ENCODE results near the gene GOLGA6D.
"Not testable (repeated sequence)": the region's sequence is repeated elsewhere in the genome, so short reads cannot be mapped to it uniquely, and the experiment has no call there.

The GOLGA6D gene

GRCh38 chr15:75335313-75335704, 52.7 kb downstream of the GOLGA6D start:
- TF ChIP-seq CTCF (IDR thresholded peaks at IDR 0.05; ENCODE audit: low read depth, low read length, missing control alignments) = no peak
- in situ Hi-C loops (cut with HindIII; ENCODE audit: low sequenced_read_pairs) = no loop called here
- peak overlapping the region; percentile 76 for H3K4me3 ChIP-seq (ENCODE audit: low read depth, low read length)
- DNase-seq (ENCODE audit: low read depth) = no peak

GRCh38 chr15:75335705-75336355, 53.2 kb downstream of the GOLGA6D start, which contains the start of gene COMMD4:
Gene COMMD4, plus strand, starts transcription at chr15:75336063. Its CDS starts 27 bp downstream, at chr15:75336090.
- H3K4me3 ChIP-seq (ENCODE audit: low read depth, low read length) = peak within 1 kb of the TSS; percentile 76
- DNase-seq (ENCODE audit: low read depth) = peak; percentile 90
- in situ Hi-C loops (cut with HindIII; ENCODE audit: low sequenced_read_pairs) = no loop called here
- no peak for TF ChIP-seq CTCF (IDR thresholded peaks at IDR 0.05; ENCODE audit: low read depth, low read length, missing control alignments)

GRCh38 chr15:75338661-75339240, 56.1 kb downstream of the GOLGA6D start:
- H3K4me3 ChIP-seq (ENCODE audit: low read depth, low read length) = no peak overlapping the region
- DNase-seq (ENCODE audit: low read depth) = no peak
- in situ Hi-C loops (cut with HindIII; ENCODE audit: low sequenced_read_pairs) = no loop called here
- no peak for TF ChIP-seq CTCF (IDR thresholded peaks at IDR 0.05; ENCODE audit: low read depth, low read length, missing control alignments)

GRCh38 chr15:75339531-75340240, 57.1 kb downstream of the GOLGA6D start:
- DNase-seq (ENCODE audit: low read depth) = no peak

GRCh38 chr15:75342221-75342620, 59.6 kb downstream of the GOLGA6D start:
- no peak for DNase-seq (ENCODE audit: low read depth)
- no peak overlapping the region for H3K4me3 ChIP-seq (ENCODE audit: low read depth, low read length)
- in situ Hi-C loops (cut with HindIII; ENCODE audit: low sequenced_read_pairs) = no loop called here
- TF ChIP-seq CTCF (IDR thresholded peaks at IDR 0.05; ENCODE audit: low read depth, low read length, missing control alignments) = no peak

More at GRCh38 chr15:75339531-75340240, 57.1 kb downstream of the GOLGA6D start:
- no peak for TF ChIP-seq CTCF (IDR thresholded peaks at IDR 0.05; ENCODE audit: low read depth, low read length, missing control alignments)
- in situ Hi-C loops (cut with HindIII; ENCODE audit: low sequenced_read_pairs) = no loop called here
- H3K4me3 ChIP-seq (ENCODE audit: low read depth, low read length) = no peak overlapping the region

- DNase-seq (ENCODE audit: low read depth); H3K4me3 ChIP-seq (ENCODE audit: low read depth, low read length); in situ Hi-C loops (cut with HindIII; ENCODE audit: low sequenced_read_pairs): not testable (repeated sequence)
Observed at GRCh38 chr15:75343953-75344352, 61.3 kb downstream of the GOLGA6D start.
